GM19043 (cell line): ENCODE measurements around the gene NUP210L.
"Not testable (repeated sequence)": the region's sequence is repeated elsewhere in the genome, so short reads cannot be mapped to it uniquely, and the experiment has no call there.

Experiments used
- ATAC-seq: cut with Tn5 transposase; IDR thresholded peaks from one replicate; pipeline ENCODE4 v1.9.1; 2021; ENCODE audit warnings: low read depth; ENCODE audit not compliant: unreplicated experiment

NUP210L gene

GRCh38 chr1:154171223-154171583 lies 16.3 kb upstream of the NUP210L start:
- no peak for ATAC-seq

DNA sequence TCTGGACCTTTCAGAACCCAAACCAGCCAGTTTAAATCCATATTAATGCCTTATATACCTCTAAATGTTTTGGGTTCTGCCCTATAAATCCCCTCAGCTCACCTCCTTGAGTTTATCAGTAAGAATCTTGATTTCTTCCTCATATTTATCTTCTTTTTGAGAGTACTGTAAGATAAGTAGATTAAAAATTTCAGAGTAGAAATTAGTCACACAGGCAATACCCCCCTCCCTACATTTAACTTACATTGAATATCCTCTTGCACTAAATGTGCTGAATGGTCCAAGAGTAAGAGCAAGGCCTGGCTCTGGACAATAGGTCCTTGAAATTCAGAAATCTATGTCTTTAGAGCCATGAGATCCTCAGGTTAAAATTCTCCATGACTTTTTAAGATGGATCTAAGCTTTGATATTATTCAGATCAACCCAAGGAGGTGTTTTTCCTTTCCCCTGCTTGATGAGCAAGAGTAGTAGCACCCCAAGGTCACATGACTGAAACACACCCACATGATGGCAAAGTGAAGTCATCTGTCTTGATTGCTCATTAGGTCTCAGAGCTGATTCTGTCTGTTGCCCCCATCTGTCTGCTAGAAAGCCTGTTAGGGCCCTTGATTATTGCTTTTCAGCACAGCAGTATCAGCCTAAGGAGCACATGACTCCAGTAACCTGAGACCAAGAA lies 15.8 kb upstream of the NUP210L start:
- ATAC-seq, result no peak

DNA sequence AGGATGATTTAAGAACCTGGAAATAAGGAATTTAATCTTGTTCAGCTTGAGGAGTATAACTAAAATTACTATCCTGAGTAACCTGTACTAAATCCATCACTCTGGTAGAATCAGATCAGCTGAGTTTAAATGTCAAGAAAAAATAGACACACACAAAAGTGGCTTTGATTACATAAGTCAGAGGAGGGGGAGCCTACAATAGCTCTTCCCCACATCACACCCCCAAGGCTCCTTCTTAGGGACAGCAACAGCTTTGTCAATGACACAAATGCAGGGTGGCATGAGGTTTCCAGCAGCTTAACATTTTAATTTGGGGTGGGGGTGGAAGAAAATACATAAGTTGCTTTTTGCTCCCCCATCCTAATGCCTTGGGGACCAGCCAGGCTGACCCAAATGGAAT lies 12.6 kb upstream of the NUP210L start:
- ATAC-seq, result no peak

GRCh38 chr1:154166207-154166606 lies 11.3 kb upstream of the NUP210L start:
- ATAC-seq, result no peak

DNA sequence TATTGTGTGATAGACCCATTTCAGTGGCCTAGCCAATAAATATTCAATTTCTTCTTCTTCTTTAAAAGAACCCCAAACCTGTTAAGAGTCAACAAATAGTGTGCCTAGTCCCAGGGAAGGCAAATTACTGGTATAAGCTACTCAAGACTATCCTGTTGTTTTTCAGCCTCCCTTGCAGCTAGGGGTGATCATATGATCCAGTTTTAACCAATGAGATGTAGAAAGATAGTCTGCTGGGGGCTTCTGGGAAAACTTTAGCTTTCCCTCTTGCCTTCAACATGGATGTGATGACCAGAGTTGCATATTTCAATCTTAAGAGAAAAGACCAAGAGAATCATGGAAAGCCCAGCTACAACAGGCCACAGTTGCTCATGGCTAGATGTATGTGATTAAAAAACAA lies 4.7 kb upstream of the NUP210L start:
- ATAC-seq, result no peak

DNA sequence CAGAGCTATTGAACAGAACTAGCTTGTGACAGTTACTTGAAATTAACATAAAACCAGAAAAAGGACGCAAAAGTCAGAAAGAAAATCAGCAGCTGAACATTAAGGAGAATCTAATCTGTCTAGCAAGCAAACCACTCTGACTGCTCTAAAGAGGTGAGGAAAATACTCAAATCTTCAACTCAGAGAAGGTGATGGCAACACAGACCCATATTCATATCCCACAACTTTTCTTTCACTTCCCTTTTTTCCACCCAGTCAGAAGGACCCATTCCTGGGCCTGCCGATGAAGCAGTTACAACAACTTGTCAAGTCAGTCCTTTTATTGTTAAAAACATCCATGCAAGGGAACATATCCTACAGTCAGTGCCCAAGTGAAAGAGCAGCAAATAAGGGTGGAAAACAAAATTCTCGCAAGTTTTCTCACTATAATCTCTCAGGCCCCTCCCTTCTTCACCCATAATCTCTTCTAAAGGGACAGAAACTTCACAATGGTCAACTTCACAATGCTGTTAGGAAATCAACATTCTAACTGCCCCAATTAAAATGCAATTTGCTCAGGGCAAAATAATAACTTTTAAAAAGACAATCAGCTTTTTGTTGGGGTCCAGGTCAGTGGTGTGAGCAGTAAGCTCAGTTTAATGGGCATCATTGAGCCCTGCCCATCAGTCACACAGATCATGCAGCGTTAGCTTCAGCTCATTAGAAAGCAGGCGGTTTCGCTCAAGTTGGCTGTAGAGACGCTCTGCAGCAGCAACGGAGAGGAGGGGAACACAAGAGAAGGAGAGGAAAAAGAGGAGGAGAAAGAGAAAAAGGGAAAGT lies 3.6 kb upstream of the NUP210L start:
- ATAC-seq, result no peak

GRCh38 chr1:154157520-154158306 lies 2.8 kb upstream of the NUP210L start:
- ATAC-seq, result peak; percentile 78

GRCh38 chr1:154155251-154155650 lies 378 bp upstream of the NUP210L start:
- ATAC-seq, result no peak

- ATAC-seq, result no peak
Measured at GRCh38 chr1:154154053-154154452, 820 bp downstream of the NUP210L start.

DNA sequence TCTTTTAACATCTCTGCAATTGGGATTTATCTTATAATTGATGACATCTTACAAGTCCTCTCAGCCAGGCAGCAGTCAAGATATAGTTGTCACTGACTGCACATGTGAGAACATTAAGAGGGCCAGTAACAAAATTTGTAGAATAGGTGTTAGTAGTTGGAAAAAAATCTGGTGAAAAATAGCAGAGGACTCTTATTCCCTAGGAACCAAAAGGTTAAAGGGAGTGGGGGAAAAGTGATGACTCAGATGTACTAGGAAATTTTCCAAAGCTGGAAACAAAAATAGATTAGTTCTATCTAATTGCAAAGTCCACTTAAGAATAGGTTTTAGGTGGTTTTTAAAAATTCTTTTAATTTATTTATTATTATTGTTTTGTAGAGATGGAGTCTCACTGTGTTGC lies 3.6 kb downstream of the NUP210L start:
- ATAC-seq, result no peak

GRCh38 chr1:154148807-154149206 lies 6.1 kb downstream of the NUP210L start:
- no peak for ATAC-seq

DNA sequence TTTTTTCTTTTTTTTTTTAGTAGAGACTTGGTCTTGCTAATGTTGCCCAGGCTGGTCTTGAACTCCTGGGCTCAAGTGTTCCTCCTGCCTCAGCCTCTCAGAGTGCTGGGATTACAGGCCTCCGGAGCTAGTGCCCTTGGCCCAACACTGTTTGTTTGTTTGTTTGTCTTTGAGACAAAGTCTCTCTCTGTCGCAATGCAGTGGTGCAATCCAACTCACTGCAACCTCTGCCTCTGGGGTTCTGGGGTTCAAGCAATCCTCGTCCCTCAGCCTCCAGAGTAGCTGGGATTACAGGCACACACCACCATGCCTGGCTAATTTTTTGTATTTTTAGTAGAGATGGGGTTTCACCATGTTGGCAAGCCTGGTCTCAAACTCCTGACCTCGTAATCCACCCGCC lies 7.4 kb downstream of the NUP210L start:
- not testable (repeated sequence) for ATAC-seq

- no peak for ATAC-seq
Measured at GRCh38 chr1:154145986-154146385, 8.9 kb downstream of the NUP210L start.

DNA sequence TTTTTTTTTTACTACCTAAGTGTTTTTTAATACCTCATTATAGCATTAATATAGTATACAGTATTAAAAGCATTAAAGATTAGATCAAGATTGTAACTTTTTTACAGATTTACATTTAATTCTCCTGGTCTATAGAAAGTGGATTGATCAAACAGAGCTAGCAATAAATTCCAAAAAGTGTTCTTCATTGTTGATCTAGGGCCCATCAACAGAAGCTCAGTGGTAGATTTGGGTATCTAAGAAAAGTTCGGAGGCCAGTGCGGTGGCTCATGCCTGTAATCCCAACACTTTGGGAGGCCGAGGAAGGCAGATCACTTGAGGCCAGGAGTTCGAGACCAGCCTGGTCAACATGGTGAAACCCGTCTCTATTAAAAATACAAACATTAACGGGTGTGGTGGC lies 12.5 kb downstream of the NUP210L start:
- ATAC-seq, result no peak

GRCh38 chr1:154141240-154141639 lies 13.6 kb downstream of the NUP210L start:
- no peak for ATAC-seq

- no peak for ATAC-seq
Measured at GRCh38 chr1:154137888-154138287, 17.0 kb downstream of the NUP210L start.

- ATAC-seq, result no peak
Measured at GRCh38 chr1:154133256-154133655, 21.6 kb downstream of the NUP210L start.

DNA sequence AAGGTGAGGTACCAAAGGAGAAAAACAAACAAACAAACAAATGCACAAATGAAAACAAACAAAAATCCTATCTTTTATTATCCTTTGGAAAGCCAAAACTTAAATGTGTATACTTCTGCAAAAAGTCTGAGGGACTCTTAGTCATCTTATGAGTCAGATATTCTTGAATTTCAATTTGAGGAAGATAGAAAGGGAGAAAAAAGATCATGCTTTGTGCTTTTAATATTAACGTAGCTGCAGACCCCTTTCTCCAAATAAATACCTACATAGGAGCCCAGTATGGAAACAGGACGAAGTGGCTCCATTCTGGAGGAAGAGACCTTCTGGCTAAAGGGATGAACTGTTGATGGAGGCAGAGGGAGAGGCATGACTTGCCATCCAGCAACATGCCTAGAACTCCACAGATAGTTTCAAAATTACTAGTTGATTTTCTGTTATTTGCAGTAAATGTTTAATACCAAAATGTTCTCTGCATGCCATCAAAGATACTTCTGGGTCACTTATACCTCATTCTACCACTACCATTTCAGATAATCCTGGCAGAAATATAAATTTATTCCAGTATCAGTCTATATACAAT lies 25.4 kb downstream of the NUP210L start:
- no peak for ATAC-seq

GRCh38 chr1:154123205-154123604 lies 31.7 kb downstream of the NUP210L start:
- ATAC-seq, result not testable (repeated sequence)

DNA sequence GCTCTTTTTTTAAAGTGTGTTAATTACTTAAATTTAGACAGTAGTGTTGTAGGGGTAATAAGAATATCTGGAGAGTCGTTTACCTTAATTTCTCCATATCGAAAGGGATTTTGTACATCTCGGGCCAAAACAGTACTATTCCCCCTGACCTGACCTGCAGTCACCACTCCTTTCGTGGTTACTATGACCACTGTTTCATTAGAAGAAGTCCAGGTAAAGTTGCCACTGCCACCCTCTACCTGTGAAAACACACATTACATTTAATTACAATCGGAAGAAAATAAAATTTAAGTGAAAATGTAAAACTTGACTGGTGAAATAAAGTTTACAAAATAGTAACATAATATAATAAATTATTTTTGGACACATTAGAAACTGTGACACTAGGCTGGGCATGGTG lies 37.2 kb downstream of the NUP210L start:
- ATAC-seq, result no peak

DNA sequence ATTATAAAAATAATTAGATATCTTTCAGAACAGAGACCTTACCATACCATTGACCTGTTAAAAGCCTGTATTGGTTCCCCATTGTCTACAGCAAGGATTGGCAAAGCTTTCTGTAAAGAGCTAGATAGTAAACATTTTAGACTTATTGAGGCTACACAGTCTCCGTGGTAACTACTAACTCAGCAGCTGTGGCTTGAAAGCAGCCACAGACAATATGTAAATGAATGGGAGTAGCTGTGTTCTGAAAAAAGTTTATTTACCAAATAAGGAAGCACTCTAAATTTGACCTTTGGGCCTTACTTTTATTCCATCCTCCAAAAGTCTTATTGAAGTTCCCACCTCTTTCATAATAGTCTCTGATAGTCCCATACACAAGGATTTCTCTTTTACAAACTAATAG lies 39.7 kb downstream of the NUP210L start:
- no peak for ATAC-seq
